ENCODE data around the gene AFF3.
"Not testable (repeated sequence)": the region's sequence is repeated elsewhere in the genome, so short reads cannot be mapped to it uniquely, and the experiment has no call there.

Gene AFF3

DNA sequence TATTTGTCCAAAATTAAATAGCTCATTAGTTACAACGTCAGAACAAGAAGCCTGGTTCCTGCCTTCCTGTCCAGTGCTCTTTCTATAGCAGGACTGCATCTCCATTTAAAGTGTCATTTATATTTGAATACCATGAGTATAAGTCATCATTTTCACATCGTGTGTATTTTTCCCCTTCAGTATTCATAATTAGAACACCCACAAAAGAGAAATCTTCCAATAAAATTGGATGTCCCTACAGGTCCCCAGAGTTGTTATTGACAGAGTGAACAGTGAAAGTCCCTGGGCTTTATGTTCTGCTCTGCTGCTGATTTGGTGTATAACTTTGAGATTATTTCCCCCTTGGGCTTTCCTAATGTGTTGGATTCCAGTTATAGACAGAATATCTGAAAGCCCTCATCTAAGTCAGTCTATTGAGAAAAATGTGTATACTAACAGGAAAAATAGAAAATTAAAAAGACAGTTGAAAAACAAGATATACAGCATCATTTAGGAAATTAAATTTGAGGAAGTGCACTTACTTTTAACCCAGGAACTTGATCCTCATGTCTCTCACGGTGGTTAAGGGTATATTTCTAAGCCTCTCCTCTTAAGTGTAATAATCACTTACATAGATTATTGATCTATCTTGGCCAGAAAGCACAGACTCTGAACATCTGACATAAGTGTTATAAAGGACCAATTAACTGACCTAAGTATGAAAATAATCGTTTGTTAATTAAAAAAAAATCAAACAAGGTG, 637.4 kb downstream of the AFF3 start:
- DNase-seq, result no peak

DNA sequence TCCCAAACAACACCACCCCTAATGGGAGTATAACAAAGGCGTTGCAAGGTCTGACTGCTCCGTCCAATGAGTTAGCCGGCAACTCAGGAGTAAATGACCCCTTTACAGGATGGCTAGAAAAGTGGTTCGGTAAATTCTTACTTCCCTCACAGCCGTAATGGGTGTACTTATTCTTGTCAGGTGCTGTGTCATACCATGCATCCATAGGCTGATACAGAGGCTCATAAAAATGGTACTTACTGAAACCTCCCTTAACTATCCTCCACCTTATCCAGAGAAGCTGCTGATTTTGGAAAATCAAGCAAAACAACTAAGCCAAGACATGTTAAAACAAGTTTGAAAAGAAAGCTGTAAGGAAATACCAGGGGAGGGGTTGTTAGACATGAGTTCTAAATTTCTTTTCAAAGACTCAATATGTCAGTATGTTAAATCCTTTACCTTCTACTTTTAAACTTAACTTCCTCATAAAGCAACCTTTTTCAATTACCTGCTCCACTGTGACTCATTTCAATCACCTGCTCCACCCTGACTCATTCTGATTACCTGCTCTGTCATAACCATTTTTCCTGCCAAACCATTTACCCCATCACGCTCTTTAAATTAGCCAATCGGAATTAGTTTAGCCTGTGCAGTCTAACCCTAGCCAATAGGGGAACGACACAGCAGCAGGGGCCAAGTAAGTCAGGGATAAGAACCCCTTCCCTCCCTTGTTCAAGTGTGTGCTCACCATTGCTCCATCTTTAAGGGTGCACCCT, 638.6 kb downstream of the AFF3 start:
- not testable (repeated sequence) for DNase-seq

DNA sequence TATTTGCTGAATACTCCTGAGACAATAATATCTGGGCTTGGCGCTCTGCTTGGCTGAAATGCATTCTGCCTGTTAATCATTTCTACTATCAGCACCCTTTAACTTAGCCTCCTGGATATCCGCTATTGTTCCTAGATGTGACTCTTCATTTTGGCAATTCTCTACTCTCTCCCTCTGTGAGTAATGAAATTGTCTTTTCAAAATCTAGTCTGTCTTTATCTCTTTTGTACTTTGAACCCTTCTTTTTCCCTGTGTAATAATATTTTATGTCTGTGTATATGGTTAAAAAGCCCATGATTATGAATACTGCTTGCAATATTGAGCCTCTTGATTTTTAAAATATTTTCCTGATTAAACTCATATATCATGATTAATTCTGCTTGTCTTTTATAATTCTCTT, 646.4 kb downstream of the AFF3 start:
- DNase-seq, result no peak
